H1 (cell line): ENCODE measurements around the gene FAM72A. TPM values are rescaled to one million over a fixed set of nuclear protein-coding genes. Genes with fewer than 3 reads are reported as not detected.
"Not testable (repeated sequence)": the region's sequence is repeated elsewhere in the genome, so short reads cannot be mapped to it uniquely, and the experiment has no call there.

ENCODE experiments used
- CTCF ChIA-PET: fragments of 300-600 bp; sonication (Branson Sonifier 250); formaldehyde crosslinking; loops from one replicate; lab custom pipeline; 2021; ENCODE audit not compliant: partially characterized antibody; lab: Charles Lee
- POLR2A ChIA-PET: fragments of 300-600 bp; sonication (Branson Sonifier 250); formaldehyde crosslinking; loops from one replicate; lab custom pipeline; 2021; ENCODE audit warnings: inconsistent platforms; ENCODE audit not compliant: partially characterized antibody; lab: Charles Lee
- DNase-seq, 2 experiments: peaks; one replicate each; pipeline versions ENCODE4 v3.0.0 to v3.0.0-alpha.2; 2010 to 2022; ENCODE audit warnings: low spot score in 2 of 2, low read depth in 1 of 2, mixed read lengths in 1 of 2
- FAIRE-seq: peaks from 2 replicates; lab custom pipeline; 2011; peaks lifted over from hg19 to GRCh38; lab: Jason Lieb, UNC
- H2AFZ ChIP-seq: 2 replicates; pipeline ENCODE4 v1.8.1; 2012; ENCODE audit warnings: low read length, inconsistent platforms
- H2AK5ac ChIP-seq: 2 replicates; pipeline ENCODE4 v1.6.1; 2013; ENCODE audit warnings: low read depth, low read length
- H2BK120ac ChIP-seq: replicated peaks from 2 replicates; pipeline ENCODE3; 2013; ENCODE audit warnings: low read depth, low read length, inconsistent platforms
- H2BK12ac ChIP-seq: 2 replicates; pipeline ENCODE4 v1.6.1; 2013; ENCODE audit warnings: low read depth, low read length
- H2BK15ac ChIP-seq: 2 replicates; pipeline ENCODE4 v1.6.1; 2013; ENCODE audit warnings: low read length
- H2BK20ac ChIP-seq: 2 replicates; pipeline ENCODE4 v1.6.1; 2013; ENCODE audit warnings: low read length
- H2BK5ac ChIP-seq: 2 replicates; pipeline ENCODE4 v1.6.1; 2013; ENCODE audit warnings: low read depth, low read length
- H3K14ac ChIP-seq: 2 replicates; pipeline ENCODE4 v1.6.1; 2013; ENCODE audit warnings: inconsistent platforms; ENCODE audit not compliant: insufficient read length
- H3K18ac ChIP-seq: 2 replicates; pipeline ENCODE4 v1.6.1; 2013; ENCODE audit warnings: low read length; ENCODE audit errors: extremely low read depth
- H3K23ac ChIP-seq: 2 replicates; pipeline ENCODE4 v1.6.1; 2013; ENCODE audit warnings: inconsistent platforms; ENCODE audit not compliant: insufficient read length
- H3K23me2 ChIP-seq: 2 replicates; pipeline ENCODE4 v1.6.1; 2013; ENCODE audit warnings: low read depth, low read length
- H3K27ac ChIP-seq: 2 replicates; pipeline ENCODE4 v1.6.1; 2011; ENCODE audit warnings: low read depth, low read length, inconsistent platforms
- H3K27me3 ChIP-seq, 4 experiments: replicated peaks in 1 of 4; 1 replicate in 1 of 4; 2 replicates in 3 of 4; pipeline versions ENCODE4 v1.6.1 to v1.8.1; 2011 to 2013; ENCODE audit warnings: low read length in 3 of 4, mild to moderate bottlenecking in 3 of 4, inconsistent platforms in 2 of 4, mixed read lengths in 2 of 4, moderate library complexity in 1 of 4; ENCODE audit not compliant: control insufficient read depth in 3 of 4, insufficient read depth in 3 of 4; ENCODE audit errors: extremely low read depth in 1 of 4
- H3K36me3 ChIP-seq, 4 experiments: 2 replicates each; pipeline versions ENCODE4 v1.6.1 to v1.8.1; 2011 to 2013; ENCODE audit warnings: mild to moderate bottlenecking in 4 of 4, low read length in 3 of 4, moderate library complexity in 2 of 4, control low read depth in 1 of 4, inconsistent platforms in 1 of 4; ENCODE audit not compliant: insufficient read depth in 4 of 4, control insufficient read depth in 2 of 4
- H3K4ac ChIP-seq: replicated peaks from 2 replicates; pipeline ENCODE3; 2013; ENCODE audit warnings: low read length, low read depth, mixed read lengths, inconsistent platforms; ENCODE audit not compliant: insufficient read length
- H3K4me1 ChIP-seq, 4 experiments: replicated peaks in 1 of 4; 1 replicate in 1 of 4; 2 replicates in 3 of 4; pipeline versions ENCODE4 v1.6.1 to v1.8.1; 2011 to 2013; ENCODE audit warnings: low read length in 3 of 4, inconsistent platforms in 2 of 4, mixed read lengths in 1 of 4; ENCODE audit not compliant: insufficient read depth in 4 of 4, control insufficient read depth in 3 of 4
- H3K4me2 ChIP-seq, 2 experiments: 2 replicates each; pipeline versions ENCODE4 v1.6.1 to v1.8.1; 2011 to 2013; ENCODE audit warnings: low read depth in 2 of 2, low read length in 2 of 2, control low read depth in 1 of 2, inconsistent platforms in 1 of 2, mild to moderate bottlenecking in 1 of 2; ENCODE audit not compliant: insufficient read depth in 1 of 2
- H3K4me3 ChIP-seq, 4 experiments: fragments of 200-600, 300-600 bp in 1 of 4; sonication (generic), shearing (Covaris generic), sonication (Bioruptor Twin) in 1 of 4; 2 replicates each; pipeline versions ENCODE4 v1.5.1 to v1.8.1; 2011 to 2016; ENCODE audit warnings: low read length in 4 of 4, low read depth in 3 of 4, control low read depth in 2 of 4, inconsistent platforms in 2 of 4, mild to moderate bottlenecking in 2 of 4, mixed read lengths in 1 of 4, moderate library complexity in 1 of 4; ENCODE audit not compliant: insufficient read depth in 2 of 4; ENCODE audit errors: extremely low read depth in 1 of 4
- H3K56ac ChIP-seq: replicated peaks from 2 replicates; pipeline ENCODE3; 2013; ENCODE audit warnings: low read depth, mild to moderate bottlenecking, mixed read lengths, low read length, inconsistent platforms; ENCODE audit not compliant: insufficient read length
- H3K79me1 ChIP-seq: 2 replicates; pipeline ENCODE4 v1.6.1; 2013; ENCODE audit warnings: low read depth, low read length, control low read depth
- H3K79me2 ChIP-seq, 2 experiments: 2 replicates each; pipeline versions ENCODE4 v1.6.1 to v1.8.1; 2012 to 2013; ENCODE audit warnings: low read length in 2 of 2, mild to moderate bottlenecking in 2 of 2, inconsistent platforms in 1 of 2; ENCODE audit not compliant: insufficient read depth in 2 of 2, control insufficient read depth in 1 of 2
- H3K9ac ChIP-seq, 4 experiments: replicated peaks in 1 of 4; 1 replicate in 1 of 4; 2 replicates in 3 of 4; pipeline versions ENCODE4 v1.6.1 to v1.8.1; 2011 to 2013; ENCODE audit warnings: low read depth in 3 of 4, low read length in 3 of 4, control low read depth in 2 of 4, mild to moderate bottlenecking in 2 of 4, moderate library complexity in 2 of 4, inconsistent platforms in 1 of 4; ENCODE audit errors: extremely low read depth in 1 of 4
- H3K9me3 ChIP-seq, 2 experiments: 2 replicates each; pipeline versions ENCODE4 v1.6.1 to v1.8.1; 2012 to 2013; ENCODE audit warnings: mild to moderate bottlenecking in 2 of 2, moderate library complexity in 2 of 2, control low read depth in 1 of 2, inconsistent platforms in 1 of 2, low read depth in 1 of 2, low read length in 1 of 2, mixed read lengths in 1 of 2; ENCODE audit not compliant: insufficient read depth in 2 of 2
- H4K20me1 ChIP-seq, 2 experiments: replicated peaks in 1 of 2; 2 replicates each; pipeline versions ENCODE3 to v1.8.1; 2011 to 2013; ENCODE audit warnings: inconsistent platforms in 2 of 2, low read length in 2 of 2, mild to moderate bottlenecking in 1 of 2; ENCODE audit not compliant: insufficient read depth in 2 of 2, control insufficient read depth in 1 of 2
- H4K5ac ChIP-seq: 2 replicates; pipeline ENCODE4 v1.6.1; 2013; ENCODE audit warnings: low read length, low read depth, mixed read lengths, inconsistent platforms; ENCODE audit not compliant: insufficient read length
- H4K8ac ChIP-seq: 2 replicates; pipeline ENCODE4 v1.8.0; 2013; ENCODE audit warnings: mild to moderate bottlenecking, moderate library complexity, low read length, inconsistent platforms; ENCODE audit not compliant: insufficient read depth; ENCODE audit errors: extremely low read depth
- H4K91ac ChIP-seq: replicated peaks from 2 replicates; pipeline ENCODE3; 2013; ENCODE audit warnings: low read length, mixed read lengths, inconsistent platforms; ENCODE audit not compliant: insufficient read length
- WGBS, 2 experiments: shearing (Covaris generic) in 1 of 2; methylation state at CpG; one replicate each; pipeline versions ENCODE4 v1.1.6 to v1.1.7; 2013 to 2015; ENCODE audit warnings: low lambda C conversion rate in 2 of 2, mixed read lengths in 2 of 2, inconsistent platforms in 1 of 2, low coverage in 1 of 2, missing lambda C conversion rate in 1 of 2; ENCODE audit not compliant: insufficient replicate concordance in 2 of 2, insufficient coverage in 1 of 2, insufficient read length in 1 of 2; ENCODE audit errors: extremely low coverage in 1 of 2, missing lambda C conversion rate in 1 of 2; 5-methylcytosine and 5-hydroxymethylcytosine counted together
- polyA plus RNA-seq, 7 experiments: library from polyadenylated mRNA; depleted of rRNA in 3 of 7; stranded (reverse) in 5 of 7; unstranded in 2 of 7; fragments of >200 nt in 5 of 7; fragments of 200-250 nt in 2 of 7; gene quantifications; 1 replicate in 5 of 7; 2 replicates in 1 of 7; 4 replicates in 1 of 7; pipeline versions ENCODE4 v1.2.1 to v1.2.3, GENCODE V29; 2011 to 2013; ENCODE audit warnings: missing spikeins in 2 of 7, mixed read lengths in 2 of 7
- total RNA-seq: library from RNA; stranded (reverse); fragmentation: NEBNext Ultra II Directional; extraction: Animal tissue kit (Norgen Biotek cat#: 25700); gene quantifications from 2 replicates; pipeline ENCODE4 v1.2.1, GENCODE V29; 2021

The FAM72A gene
- total and polyA plus RNA-seq, 2 of the 8 experiments (the other 6 are each of a cell fraction or from before 2014, with no cell fraction given) = 10.7 to 23.0 TPM

DNA sequence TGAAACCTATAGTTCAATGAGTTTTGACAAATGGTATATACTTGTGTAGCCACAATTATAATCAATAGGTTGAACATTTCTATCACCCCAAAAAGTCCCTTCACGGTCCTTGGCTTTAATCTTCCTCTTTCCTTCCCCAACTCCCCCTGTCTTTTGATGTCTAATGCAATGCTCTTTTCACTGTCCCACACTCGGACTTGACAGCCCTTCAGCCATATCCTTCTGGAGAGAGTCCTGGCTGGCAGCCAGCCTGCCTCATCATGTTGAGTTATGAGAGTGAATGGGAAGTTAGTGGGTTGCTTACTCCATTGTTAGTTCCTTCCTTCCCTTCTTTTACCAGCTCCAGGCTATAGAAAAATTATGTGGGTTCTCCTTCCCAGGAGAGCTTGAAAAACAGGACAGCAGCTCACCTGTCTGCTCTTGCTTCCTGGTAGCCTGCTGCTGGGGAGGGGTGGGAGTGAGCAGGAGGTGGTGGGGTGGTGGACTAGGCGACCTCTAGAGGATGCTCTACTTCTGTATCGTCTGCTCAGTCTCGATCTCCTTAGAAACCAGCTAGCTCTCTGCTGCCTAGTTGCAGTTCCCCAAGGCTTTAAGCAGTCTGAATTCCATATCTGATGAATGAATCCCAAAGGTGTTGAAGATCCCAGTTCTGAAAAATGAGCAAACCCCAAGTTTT, 30.5 kb upstream of the FAM72A start:
- H2BK20ac ChIP-seq, H3K9me3 ChIP-seq, H2BK5ac ChIP-seq, H3K36me3 ChIP-seq, H4K8ac ChIP-seq, H4K91ac ChIP-seq, H3K79me2 ChIP-seq, H2BK15ac ChIP-seq, H4K20me1 ChIP-seq, H2BK12ac ChIP-seq, H3K27me3 ChIP-seq, H3K23ac ChIP-seq, H3K27ac ChIP-seq, H3K14ac ChIP-seq, H3K23me2 ChIP-seq, H3K9ac ChIP-seq, POLR2A ChIA-PET, H2AFZ ChIP-seq, H3K79me1 ChIP-seq, H3K4ac ChIP-seq, H2AK5ac ChIP-seq, CTCF ChIA-PET, H3K56ac ChIP-seq, H2BK120ac ChIP-seq, H3K4me3 ChIP-seq, DNase-seq, FAIRE-seq, H3K18ac ChIP-seq, H3K4me1 ChIP-seq, H3K4me2 ChIP-seq, H4K5ac ChIP-seq: not testable (repeated sequence)
- 100% methylated on average over 2 of the region's 5 CpGs; no CpG with 5 or more reads in 1 of the 2 experiments for WGBS, 2 experiments

DNA sequence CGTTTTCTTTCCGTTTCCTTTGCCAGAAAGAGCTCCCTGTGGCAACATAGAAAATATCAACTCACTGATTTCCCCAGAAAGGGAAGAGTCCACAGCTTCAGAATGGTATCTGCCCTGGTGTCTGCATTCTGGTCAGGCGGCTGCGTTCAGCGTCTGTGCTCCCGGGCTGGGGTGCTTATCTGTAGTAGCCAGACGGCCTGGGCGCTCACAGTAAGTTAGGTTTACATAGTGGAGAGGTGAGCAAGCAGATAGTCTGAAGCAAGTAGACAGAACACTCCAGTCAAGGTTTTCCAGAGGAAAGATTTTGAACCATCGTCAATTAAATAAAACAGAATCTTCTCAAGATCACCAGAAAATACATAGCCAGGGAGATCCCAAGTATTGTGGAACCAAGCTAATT, 29.4 kb upstream of the FAM72A start:
- H3K56ac ChIP-seq, H3K27me3 ChIP-seq, H2AFZ ChIP-seq, POLR2A ChIA-PET, H3K14ac ChIP-seq, H2BK15ac ChIP-seq, H3K9ac ChIP-seq, CTCF ChIA-PET, H2BK20ac ChIP-seq, H4K5ac ChIP-seq, H3K23me2 ChIP-seq, H3K18ac ChIP-seq, H3K4me3 ChIP-seq, H2BK120ac ChIP-seq, H4K8ac ChIP-seq, H3K4me1 ChIP-seq, H2AK5ac ChIP-seq, H3K9me3 ChIP-seq, H3K4me2 ChIP-seq, FAIRE-seq, H3K79me1 ChIP-seq, H2BK5ac ChIP-seq, H3K4ac ChIP-seq, H4K91ac ChIP-seq, H2BK12ac ChIP-seq, H4K20me1 ChIP-seq, H3K79me2 ChIP-seq, H3K23ac ChIP-seq, H3K36me3 ChIP-seq, H3K27ac ChIP-seq, DNase-seq: not testable (repeated sequence)
- 85% methylated on average over 4 of the region's 9 CpGs; no CpG with 5 or more reads in 1 of the 2 experiments for WGBS, 2 experiments
